HEK293T (cell line): ENCODE results near the gene ARHGEF10L.

Experiments
- CTCF ChIA-PET: fragments of 350-600 bp; formaldehyde crosslinking; extraction: SDS; loops from one replicate; lab custom pipeline; 2021; ENCODE audit warnings: antibody characterized with exemption, inconsistent platforms; lab: Yijun Ruan, JAX
- POLR2A ChIA-PET: fragments of 350-600 bp; formaldehyde crosslinking; extraction: SDS; loops from one replicate; lab custom pipeline; 2020; ENCODE audit warnings: antibody characterized with exemption, inconsistent platforms; lab: Yijun Ruan, JAX
- DNase-seq: peaks from one replicate; pipeline ENCODE4 v3.0.0; 2012; ENCODE audit warnings: mixed read lengths; ENCODE audit errors: extremely low spot score
- ARNT ChIP-seq: fragments of 450-650 bp; IDR thresholded peaks from 2 replicates; pipeline ENCODE4 v1.6.1; 2017; ENCODE audit warnings: mild to moderate bottlenecking
- BHLHE40 ChIP-seq: fragments of 450-650 bp; IDR thresholded peaks from 2 replicates; pipeline ENCODE4 v1.6.1; 2016; ENCODE audit warnings: mild to moderate bottlenecking, moderate library complexity, borderline replicate concordance
- CTBP1 ChIP-seq: fragments of 450-650 bp; IDR thresholded peaks from 2 replicates; pipeline ENCODE4 v1.6.1; 2016; ENCODE audit warnings: borderline replicate concordance
- ELF4 ChIP-seq: fragments of 450-650 bp; IDR thresholded peaks from 2 replicates; pipeline ENCODE4 v1.6.1; 2017; ENCODE audit warnings: antibody characterized with exemption
- FOXA1 ChIP-seq: fragments of 450-650 bp; IDR thresholded peaks from 2 replicates; pipeline ENCODE4 v1.6.1; 2016; ENCODE audit warnings: mild to moderate bottlenecking
- FOXK2 ChIP-seq: fragments of 450-650 bp; IDR thresholded peaks from 2 replicates; pipeline ENCODE4 v1.6.1; 2016; ENCODE audit warnings: mild to moderate bottlenecking
- FOXM1 ChIP-seq: fragments of 450-650 bp; IDR thresholded peaks from 2 replicates; pipeline ENCODE4 v1.6.1; 2017; ENCODE audit warnings: mild to moderate bottlenecking, borderline replicate concordance
- HDGF ChIP-seq: fragments of 450-650 bp; IDR thresholded peaks from 2 replicates; pipeline ENCODE4 v1.6.1; 2017; ENCODE audit warnings: antibody characterized with exemption, borderline replicate concordance
- L3MBTL2 ChIP-seq: fragments of 450-650 bp; conservative IDR thresholded peaks from 2 replicates; pipeline ENCODE4 v1.6.1; 2016; ENCODE audit warnings: mild to moderate bottlenecking
- LEF1 ChIP-seq: fragments of 450-650 bp; IDR thresholded peaks from 2 replicates; pipeline ENCODE4 v1.6.1; 2017; ENCODE audit warnings: mild to moderate bottlenecking, borderline replicate concordance
- NFRKB ChIP-seq: fragments of 450-650 bp; IDR thresholded peaks from 2 replicates; pipeline ENCODE4 v1.6.1; 2016; ENCODE audit warnings: mild to moderate bottlenecking, moderate library complexity
- PKNOX1 ChIP-seq: fragments of 450-650 bp; IDR thresholded peaks from 2 replicates; pipeline ENCODE4 v1.6.1; 2016
- SP1 ChIP-seq: fragments of 450-650 bp; IDR thresholded peaks from 2 replicates; pipeline ENCODE4 v1.6.1; 2017
- SUZ12 ChIP-seq: fragments of 450-650 bp; IDR thresholded peaks from 2 replicates; pipeline ENCODE4 v1.6.1; 2016; ENCODE audit warnings: mild to moderate bottlenecking
- TARDBP ChIP-seq: fragments of 450-650 bp; IDR thresholded peaks from 2 replicates; pipeline ENCODE4 v1.6.1; 2016
- ZNF384 ChIP-seq: fragments of 450-650 bp; IDR thresholded peaks from 2 replicates; pipeline ENCODE4 v1.6.1; 2016

The ARHGEF10L gene

GRCh38 chr1:17558954-17559614, 19.6 kb downstream of the ARHGEF10L start:
- DNase-seq: no peak
- POLR2A ChIA-PET: interaction anchor here (0.9 kb wide), 1 partner anchor 9 kb away, joined by 3 read pairs; no protein-coding TSS in a partner anchor
- CTCF ChIA-PET: no interaction called here
- TF ChIP-seq ARNT (no peak), ELF4 (no peak), FOXK2 (no peak), PKNOX1 (no peak), BHLHE40 (no peak), NFRKB (no peak), FOXA1 (no peak), SUZ12 (no peak), HDGF (no peak), CTBP1 (no peak), TARDBP (no peak), ZNF384 (no peak), LEF1 (no peak), L3MBTL2 (no peak)

- ChIA-PET POLR2A (no interaction called here), CTCF (no interaction called here)
- no peak for DNase-seq
- no peak for TF ChIP-seq ELF4
- no peak for TF ChIP-seq CTBP1
- TF ChIP-seq SUZ12: no peak
- no peak for TF ChIP-seq HDGF
- no peak for TF ChIP-seq NFRKB
- TF ChIP-seq BHLHE40: no peak
- TF ChIP-seq FOXA1: no peak
- no peak for TF ChIP-seq L3MBTL2
Measured at GRCh38 chr1:17559615-17560419, 20.3 kb downstream of the ARHGEF10L start.

GRCh38 chr1:17561247-17561548, 21.7 kb downstream of the ARHGEF10L start:
- CTCF ChIA-PET: no interaction called here
- no peak for TF ChIP-seq TARDBP
- DNase-seq: no peak
- POLR2A ChIA-PET: no interaction called here

- no peak for DNase-seq
- TF ChIP-seq HDGF (no peak), ARNT (no peak), PKNOX1 (no peak), SUZ12 (no peak), TARDBP (no peak), L3MBTL2 (no peak), ZNF384 (no peak), NFRKB (no peak), FOXA1 (no peak), SP1 (no peak), CTBP1 (no peak), ELF4 (no peak), FOXM1 (no peak), LEF1 (no peak), BHLHE40 (no peak), FOXK2 (no peak)
- ChIA-PET POLR2A (no interaction called here), CTCF (no interaction called here)
Measured at GRCh38 chr1:17561561-17561985, 22.1 kb downstream of the ARHGEF10L start.

- CTCF ChIA-PET: no interaction called here
Measured at GRCh38 chr1:17562375-17562774, 22.9 kb downstream of the ARHGEF10L start.

GRCh38 chr1:17563494-17564281, 24.2 kb downstream of the ARHGEF10L start:
- ChIA-PET POLR2A (no interaction called here), CTCF (no interaction called here)
- no peak for DNase-seq
- TF ChIP-seq ARNT (no peak), CTBP1 (no peak), HDGF (no peak), TARDBP (no peak), L3MBTL2 (no peak), FOXM1 (no peak), SP1 (no peak), FOXK2 (no peak), PKNOX1 (no peak), NFRKB (no peak), BHLHE40 (no peak), ZNF384 (no peak), ELF4 (no peak), LEF1 (no peak), SUZ12 (no peak), FOXA1 (no peak)

More at GRCh38 chr1:17562375-17562774, 22.9 kb downstream of the ARHGEF10L start:
- TF ChIP-seq L3MBTL2: no peak
- TF ChIP-seq LEF1: no peak
- TF ChIP-seq NFRKB: no peak
- no peak for TF ChIP-seq SP1
- POLR2A ChIA-PET: no interaction called here
- DNase-seq: no peak
